Right lobe of liver (tissue), 4 donors: ENCODE data around the gene MEP1B.
"Not testable (repeated sequence)": the region's sequence is repeated elsewhere in the genome, so short reads cannot be mapped to it uniquely, and the experiment has no call there.

Experiments used
- CTCF ChIP-seq, 4 donors: fragments of 200-600 bp in 3 of 4; fragments of 450-650 bp in 1 of 4; IDR thresholded peaks; one replicate each; pipeline versions ENCODE4 v1.5.1 to v1.8.0; 2016 to 2022; ENCODE audit warnings: antibody characterized with exemption in 4 of 4, mild to moderate bottlenecking in 2 of 4
- POLR2A ChIP-seq: fragments of 450-650 bp; IDR thresholded peaks from one replicate; pipeline ENCODE4 v1.6.1; 2017; ENCODE audit warnings: antibody characterized with exemption, mild to moderate bottlenecking
- donor health status: DM: no; HTN: no; CAD: no.
- donor health status: DM: no; HTN: no; CAD: no.
- donor health status: DM: no; HTN: yes; CAD: no.

- TF ChIP-seq POLR2A; CTCF (IDR thresholded peaks at IDR 0.05): not testable (repeated sequence)
Measured at GRCh38 chr18:32233348-32233747, 43.5 kb downstream of the MEP1B start.
